K562 (cell line): ENCODE measurements around the gene SCGB3A2. TPM values are rescaled to one million over a fixed set of nuclear protein-coding genes. Genes with fewer than 3 reads are reported as not detected.

Source experiments
- ATAC-seq: fragments of 200-7000 bp; cut with Tn5 transposase; 3 replicates; pipeline ENCODE4 v1.9.1; 2020; ENCODE audit warnings: moderate library complexity
- BruUV-seq: library from RNA; stranded (reverse); fragments of 400-500 nt; replicated peaks from 2 replicates; lab custom pipeline; 2021; lab: Mats Ljungman, UMichigan
- CTCF ChIA-PET: fragments of 300-600 bp; formaldehyde crosslinking; extraction: SDS; loops from one replicate; lab custom pipeline; 2021; ENCODE audit warnings: low intra/inter-chr PET ratio; lab: Yijun Ruan, JAX
- POLR2A ChIA-PET: fragments of 300-600, 350-650 bp; sonication (Branson Sonifier 250); formaldehyde crosslinking; extraction: SDS; loops from one replicate; lab custom pipeline; 2021; ENCODE audit warnings: antibody characterized with exemption, inconsistent platforms; lab: Yijun Ruan, JAX
- DNase-seq, 4 experiments: peaks; one replicate each; pipeline versions ENCODE4 v3.0.0 to v3.0.0-alpha.2; 2011 to 2018; ENCODE audit warnings: low spot score in 3 of 4, mixed read lengths in 3 of 4; ENCODE audit errors: extremely low read depth in 1 of 4
- FAIRE-seq: peaks from 2 replicates; lab custom pipeline; 2011; peaks lifted over from hg19 to GRCh38; lab: Jason Lieb, UNC
- H2AFZ ChIP-seq: 2 replicates; pipeline ENCODE4 v1.6.0; 2011; ENCODE audit warnings: low read depth, low read length, control low read depth, inconsistent platforms
- H3K27ac ChIP-seq: fragments of 200-600 bp; 3 replicates; pipeline ENCODE4 v1.8.0; 2011; ENCODE audit warnings: low read depth, mild to moderate bottlenecking, control low read depth, inconsistent platforms, low read length, moderate library complexity, mixed read lengths; ENCODE audit errors: extremely low read depth
- H3K27me3 ChIP-seq, 2 experiments: fragments of 300-600 bp in 1 of 2; 2 replicates in 1 of 2; 3 replicates in 1 of 2; pipeline versions ENCODE4 v1.6.0 to v1.8.0; 2011; ENCODE audit warnings: inconsistent platforms in 2 of 2, low read length in 2 of 2, mild to moderate bottlenecking in 1 of 2, mixed read lengths in 1 of 2, moderate library complexity in 1 of 2; ENCODE audit not compliant: control insufficient read depth in 2 of 2, insufficient read depth in 2 of 2
- H3K36me3 ChIP-seq: fragments of 300-600 bp; 3 replicates; pipeline ENCODE4 v1.8.0; 2011; ENCODE audit warnings: mild to moderate bottlenecking, low read length, inconsistent platforms; ENCODE audit not compliant: control insufficient read depth, insufficient read depth
- H3K4me1 ChIP-seq, 2 experiments: fragments of 200-600 bp in 1 of 2; replicated peaks in 1 of 2; 2 replicates in 1 of 2; 3 replicates in 1 of 2; pipeline versions ENCODE4 v1.5.1 to v1.8.0; 2011; ENCODE audit warnings: inconsistent platforms in 2 of 2, low read length in 2 of 2, mild to moderate bottlenecking in 1 of 2, mixed read lengths in 1 of 2, moderate library complexity in 1 of 2; ENCODE audit not compliant: control insufficient read depth in 2 of 2, insufficient read depth in 2 of 2
- H3K4me2 ChIP-seq: 2 replicates; pipeline ENCODE4 v1.6.1; 2011; ENCODE audit warnings: low read length, control low read depth, inconsistent platforms, mixed read lengths; ENCODE audit not compliant: insufficient read depth
- H3K4me3 ChIP-seq: fragments of 200-600 bp; sonication (generic), shearing (Covaris generic); 2 replicates; pipeline ENCODE4 v1.5.1; 2016; ENCODE audit warnings: control low read depth, inconsistent platforms
- H3K79me2 ChIP-seq: fragments of 200-600 bp; 3 replicates; pipeline ENCODE4 v1.8.0; 2011; ENCODE audit warnings: low read length, inconsistent platforms; ENCODE audit not compliant: control insufficient read depth, insufficient read depth
- H3K9ac ChIP-seq, 2 experiments: 2 replicates each; pipeline versions ENCODE4 v1.6.0 to v1.6.1; 2011; ENCODE audit warnings: low read depth in 2 of 2, low read length in 2 of 2, control low read depth in 1 of 2, inconsistent platforms in 1 of 2, mild to moderate bottlenecking in 1 of 2, mixed read lengths in 1 of 2; ENCODE audit not compliant: insufficient read depth in 1 of 2
- H3K9me1 ChIP-seq: one replicate; pipeline ENCODE4 v1.6.0; 2011; ENCODE audit warnings: inconsistent platforms, mild to moderate bottlenecking, low read length, moderate library complexity; ENCODE audit not compliant: control insufficient read depth, insufficient read depth
- H3K9me3 ChIP-seq: replicated peaks from 2 replicates; pipeline ENCODE4 v1.5.1; 2011; ENCODE audit warnings: low read depth, low read length, inconsistent platforms; ENCODE audit not compliant: control insufficient read depth, insufficient read depth
- H4K20me1 ChIP-seq: replicated peaks from 2 replicates; pipeline ENCODE4 v1.6.1; 2011; ENCODE audit warnings: low read length, inconsistent platforms, mixed read lengths; ENCODE audit not compliant: control insufficient read depth, insufficient read depth
- CC2D1A ChIP-seq: fragments of 450-650 bp; IDR thresholded peaks from 2 replicates; pipeline ENCODE4 v1.6.1; 2017; ENCODE audit warnings: mild to moderate bottlenecking
- GTF2B ChIP-seq: IDR thresholded peaks from 2 replicates; pipeline ENCODE4 v1.6.1; 2011; ENCODE audit not compliant: insufficient read length; ENCODE audit errors: extremely low read depth
- NELFE ChIP-seq: IDR thresholded peaks from 2 replicates; pipeline ENCODE4 v1.6.1; 2011; ENCODE audit warnings: mild to moderate bottlenecking; ENCODE audit not compliant: insufficient read depth, insufficient read length
- SNRNP70 ChIP-seq: fragments of 200-400 bp; formaldehyde crosslinking; optimal IDR thresholded peaks from 2 replicates; pipeline ENCODE3; 2017; ENCODE audit warnings: low read depth, low read length
- SPI1 ChIP-seq: IDR thresholded peaks from 2 replicates; pipeline ENCODE4 v1.6.1; 2011; ENCODE audit warnings: low read depth, low read length, control low read depth, borderline replicate concordance
- WGBS: fragments of 100-300 bp; shearing (Covaris generic); methylation state at CpG from one replicate; pipeline ENCODE4 v1.1.6; 2016; ENCODE audit warnings: low coverage, mixed read lengths; ENCODE audit not compliant: insufficient coverage; ENCODE audit errors: missing lambda C conversion rate; 5-methylcytosine and 5-hydroxymethylcytosine counted together
- in situ Hi-C: fragments of 300-500 bp; cut with MboI; formaldehyde crosslinking; loops from 4 replicates; pipeline ENCODE4 v1.15.0; 2018; ENCODE audit warnings: inconsistent platforms, mixed read lengths
- intact Hi-C: fragments of 100-400 bp; cut with micrococcal nuclease; formaldehyde crosslinking; loops from 2 replicates; pipeline ENCODE4 v1.14.2; 2022
- polyA plus RNA-seq, 8 experiments: library from polyadenylated mRNA; depleted of rRNA in 4 of 8; stranded (reverse) in 5 of 8; unstranded in 3 of 8; fragments of >200 nt; fragmentation: Nextera tagmentation in 2 of 8; fragmentation: Illumina TruSeq in 1 of 8; extraction: Ambion mirVana in 2 of 8; extraction: Trizol in 1 of 8; gene quantifications; 2 replicates each; pipeline versions ENCODE4 v1.2.1 to v1.2.3, GENCODE V29; 2011 to 2014; ENCODE audit warnings: inconsistent platforms in 1 of 8, missing spikeins in 1 of 8
- total RNA-seq, 7 experiments: library from RNA; depleted of rRNA in 6 of 7; stranded (reverse); fragments of >200 nt in 6 of 7; fragmentation: Illumina TruSeq in 2 of 7; extraction: Trizol in 2 of 7; gene quantifications; 2 replicates each; pipeline versions ENCODE4 v1.2.1 to v1.2.3, GENCODE V29; 2011 to 2021; ENCODE audit warnings: low replicate concordance in 1 of 7
- TF ChIP-seq, protein P1 (sequence below): fragments of 450-650 bp; IDR thresholded peaks from 2 replicates; pipeline ENCODE4 v1.7.0; 2016; ENCODE audit warnings: borderline replicate concordance

SCGB3A2 gene
- total and polyA plus RNA-seq, 9 of the 15 experiments (the other 6 are each of a cell fraction or from before 2014, with no cell fraction given) = 0.35 TPM; not detected in 8

DNA sequence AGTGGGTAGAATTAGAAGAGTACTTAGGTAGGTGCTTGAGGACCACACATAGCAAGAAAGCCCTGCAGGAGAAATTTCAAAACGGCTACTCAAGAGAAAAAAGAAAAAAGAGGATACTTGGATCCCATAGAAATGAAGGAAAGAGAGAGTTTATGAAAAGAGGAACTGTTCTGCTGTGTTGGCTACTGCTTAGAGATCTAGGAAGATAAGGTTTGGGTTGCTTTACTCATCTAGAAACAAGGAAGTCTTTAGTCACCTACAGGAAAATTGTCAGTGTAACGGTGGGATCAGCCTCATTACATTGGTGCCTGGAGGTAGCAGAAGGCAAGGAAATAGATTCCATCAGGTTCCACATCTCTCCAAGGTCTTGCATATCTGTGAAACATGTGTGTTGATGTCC lies 42.6 kb downstream of the SCGB3A2 start:
- no peaks in the 10 kb centered on the region for H3K27me3 ChIP-seq
- in situ Hi-C loops = no loop called here
- H3K4me1 ChIP-seq = no peaks in the 10 kb centered on the region
- H4K20me1 ChIP-seq = no peaks in the 10 kb centered on the region
- TF ChIP-seq SNRNP70 (no peak), CC2D1A (no peak), SPI1 (peak; percentile 85)
- TF ChIP-seq, protein P1, sequence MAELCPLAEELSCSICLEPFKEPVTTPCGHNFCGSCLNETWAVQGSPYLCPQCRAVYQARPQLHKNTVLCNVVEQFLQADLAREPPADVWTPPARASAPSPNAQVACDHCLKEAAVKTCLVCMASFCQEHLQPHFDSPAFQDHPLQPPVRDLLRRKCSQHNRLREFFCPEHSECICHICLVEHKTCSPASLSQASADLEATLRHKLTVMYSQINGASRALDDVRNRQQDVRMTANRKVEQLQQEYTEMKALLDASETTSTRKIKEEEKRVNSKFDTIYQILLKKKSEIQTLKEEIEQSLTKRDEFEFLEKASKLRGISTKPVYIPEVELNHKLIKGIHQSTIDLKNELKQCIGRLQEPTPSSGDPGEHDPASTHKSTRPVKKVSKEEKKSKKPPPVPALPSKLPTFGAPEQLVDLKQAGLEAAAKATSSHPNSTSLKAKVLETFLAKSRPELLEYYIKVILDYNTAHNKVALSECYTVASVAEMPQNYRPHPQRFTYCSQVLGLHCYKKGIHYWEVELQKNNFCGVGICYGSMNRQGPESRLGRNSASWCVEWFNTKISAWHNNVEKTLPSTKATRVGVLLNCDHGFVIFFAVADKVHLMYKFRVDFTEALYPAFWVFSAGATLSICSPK = no peak
- H2AFZ ChIP-seq = no peak overlapping the region
- no peaks in the 10 kb centered on the region for H3K9me1 ChIP-seq
- POLR2A ChIA-PET = no interaction called here
- no TSS peak for BruUV-seq
- no peak overlapping the region for H3K4me2 ChIP-seq
- 0% methylated on average over 2 of the region's 2 CpGs for WGBS
- H3K36me3 ChIP-seq = no peaks in the 10 kb centered on the region
- intact Hi-C loops = no loop called here
- no peak overlapping the region for H3K9ac ChIP-seq
- H3K9me3 ChIP-seq = no peaks in the 10 kb centered on the region
- FAIRE-seq (no peak), DNase-seq (no peak), ATAC-seq (no peak)
- CTCF ChIA-PET = no interaction called here
- no peak overlapping the region for H3K4me3 ChIP-seq
- H3K79me2 ChIP-seq = no peaks in the 10 kb centered on the region
- no peak overlapping the region for H3K27ac ChIP-seq

DNA sequence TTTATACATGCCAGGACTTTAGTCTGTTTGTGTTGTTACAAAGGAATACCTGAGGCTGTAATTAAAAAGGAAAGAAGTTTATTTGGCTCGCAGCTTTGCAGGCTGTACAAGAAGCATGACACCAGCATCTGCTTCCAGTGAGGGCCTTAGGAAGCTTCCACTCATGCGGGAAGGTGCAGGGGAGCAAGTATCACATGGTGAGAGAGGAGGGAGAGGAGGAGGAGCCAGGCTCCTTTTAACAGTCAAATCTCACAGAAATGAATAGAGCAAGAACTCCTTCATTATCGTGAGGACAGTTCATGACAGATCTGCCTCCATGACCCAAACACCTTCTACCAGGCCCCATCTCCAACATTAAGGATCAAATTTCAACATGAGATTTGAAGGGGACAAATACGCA lies 46.5 kb downstream of the SCGB3A2 start:
- no peaks in the 10 kb centered on the region for H3K27me3 ChIP-seq
- in situ Hi-C loops (no loop called here), intact Hi-C loops (no loop called here)
- no peak overlapping the region for H3K9ac ChIP-seq
- ATAC-seq = no peak
- no peaks in the 10 kb centered on the region for H4K20me1 ChIP-seq
- H3K27ac ChIP-seq = no peak overlapping the region
- ChIA-PET POLR2A (interaction anchor here (0.6 kb wide), 1 partner anchor 1110 kb away, joined by 4 read pairs; no protein-coding TSS in a partner anchor), CTCF (no interaction called here)
- FAIRE-seq = no peak
- H3K9me1 ChIP-seq = no peaks in the 10 kb centered on the region
- no peak for DNase-seq
- no TSS peak for BruUV-seq
- H3K4me2 ChIP-seq = no peak overlapping the region
- H2AFZ ChIP-seq = no peak overlapping the region
- no peaks in the 10 kb centered on the region for H3K79me2 ChIP-seq
- no peak overlapping the region for H3K4me3 ChIP-seq
- no peaks in the 10 kb centered on the region for H3K4me1 ChIP-seq
- H3K9me3 ChIP-seq = no peaks in the 10 kb centered on the region
- H3K36me3 ChIP-seq = no peaks in the 10 kb centered on the region
- 2% methylated on average over 4 of the region's 4 CpGs for WGBS
- no peak for TF ChIP-seq GTF2B
- no peak for TF ChIP-seq NELFE
